ENCODE results near the gene VAV3. TPM values are rescaled to one million over a fixed set of nuclear protein-coding genes. Genes with fewer than 3 reads are reported as not detected.

The VAV3 gene
- total RNA-seq, 2 donors from 2014 or later = 18.4 to 21.4 TPM

DNA sequence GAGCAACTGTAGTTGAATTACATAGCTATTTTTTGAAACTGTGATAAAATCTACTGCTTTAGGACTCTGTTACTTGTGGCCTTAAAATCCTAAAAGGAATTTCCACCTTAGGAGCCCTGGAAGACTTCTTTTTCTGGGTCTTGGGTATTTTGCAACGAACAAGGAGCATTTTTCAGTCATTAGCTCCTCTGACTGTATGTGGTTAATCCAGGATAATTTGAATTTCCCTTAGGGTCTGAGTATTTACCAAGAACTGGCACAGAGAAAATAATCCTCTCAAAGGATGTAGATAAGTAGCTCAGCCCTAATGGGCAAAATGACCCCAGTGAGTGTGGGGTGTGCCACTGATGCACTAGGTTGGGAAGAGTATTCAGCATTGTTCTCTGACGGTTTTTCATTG, 170.4 kb downstream of the VAV3 start:
- Histone ChIP-seq H3K36me3 (replicated peaks in 1 of 2; ENCODE audit: insufficient read depth in 1 of 2, low read depth in 2 of 2) (no peaks in the 10 kb centered on the region), H3K27ac (no peak overlapping the region), H3K27me3 (no peaks in the 10 kb centered on the region), H3K4me3 (no peak overlapping the region), H3K9me3 (no peaks in the 10 kb centered on the region), H3K4me1 (no peaks in the 10 kb centered on the region)
- TF ChIP-seq, protein P1, sequence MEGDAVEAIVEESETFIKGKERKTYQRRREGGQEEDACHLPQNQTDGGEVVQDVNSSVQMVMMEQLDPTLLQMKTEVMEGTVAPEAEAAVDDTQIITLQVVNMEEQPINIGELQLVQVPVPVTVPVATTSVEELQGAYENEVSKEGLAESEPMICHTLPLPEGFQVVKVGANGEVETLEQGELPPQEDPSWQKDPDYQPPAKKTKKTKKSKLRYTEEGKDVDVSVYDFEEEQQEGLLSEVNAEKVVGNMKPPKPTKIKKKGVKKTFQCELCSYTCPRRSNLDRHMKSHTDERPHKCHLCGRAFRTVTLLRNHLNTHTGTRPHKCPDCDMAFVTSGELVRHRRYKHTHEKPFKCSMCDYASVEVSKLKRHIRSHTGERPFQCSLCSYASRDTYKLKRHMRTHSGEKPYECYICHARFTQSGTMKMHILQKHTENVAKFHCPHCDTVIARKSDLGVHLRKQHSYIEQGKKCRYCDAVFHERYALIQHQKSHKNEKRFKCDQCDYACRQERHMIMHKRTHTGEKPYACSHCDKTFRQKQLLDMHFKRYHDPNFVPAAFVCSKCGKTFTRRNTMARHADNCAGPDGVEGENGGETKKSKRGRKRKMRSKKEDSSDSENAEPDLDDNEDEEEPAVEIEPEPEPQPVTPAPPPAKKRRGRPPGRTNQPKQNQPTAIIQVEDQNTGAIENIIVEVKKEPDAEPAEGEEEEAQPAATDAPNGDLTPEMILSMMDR (IDR thresholded peaks at IDR 0.05) = no peak
- TF ChIP-seq POLR2A (IDR thresholded peaks at IDR 0.05) = no peak
- DNase-seq (no peak), ATAC-seq (no peak)
- intact Hi-C loops (cut with DNase I) = no loop called here
- WGBS, 2 donors = 36 to 47% methylated on average over 2 of the region's 2 CpGs

DNA sequence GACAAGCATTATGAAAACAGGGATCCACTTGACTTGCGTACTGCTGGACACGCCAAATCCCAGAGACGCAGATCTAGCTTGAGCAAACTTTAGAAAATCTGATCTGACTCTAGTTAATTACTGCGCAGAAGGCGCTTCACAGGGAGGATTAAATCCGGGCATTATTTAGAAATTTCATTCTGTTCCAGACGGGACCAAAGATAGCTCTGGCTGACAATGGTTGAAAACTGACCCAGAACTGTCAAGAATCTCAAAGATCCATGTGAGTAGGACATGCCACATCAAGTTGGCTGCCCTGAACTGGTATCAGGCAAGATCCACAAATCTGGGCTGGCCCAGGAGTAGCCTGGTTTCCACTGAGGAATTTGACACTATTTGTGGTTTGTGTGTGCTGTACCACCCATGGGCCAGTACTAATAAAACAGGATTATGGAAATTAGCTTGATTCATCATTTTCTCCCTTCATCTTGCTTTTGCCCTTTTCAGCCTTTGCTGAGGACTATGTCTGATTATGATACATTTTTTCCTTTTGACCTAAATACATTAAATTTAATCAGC, 171.0 kb downstream of the VAV3 start:
- no peaks in the 10 kb centered on the region for H3K36me3 ChIP-seq (replicated peaks in 1 of 2; ENCODE audit: insufficient read depth in 1 of 2, low read depth in 2 of 2)
- no peaks in the 10 kb centered on the region for H3K27me3 ChIP-seq
- ATAC-seq (no peak), DNase-seq (no peak)
- TF ChIP-seq POLR2A (IDR thresholded peaks at IDR 0.05) = no peak
- TF ChIP-seq, protein P1 (IDR thresholded peaks at IDR 0.05) = no peak
- intact Hi-C loops (cut with DNase I) = no loop called here
- H3K4me1 ChIP-seq = no peaks in the 10 kb centered on the region
- 64 to 66% methylated on average over 7 of the region's 7 CpGs for whole genome bisulfite sequencing, 2 donors
- H3K4me3 ChIP-seq = no peak overlapping the region
- H3K27ac ChIP-seq = no peak overlapping the region
- H3K9me3 ChIP-seq = no peaks in the 10 kb centered on the region

- H3K27me3 ChIP-seq = no peaks in the 10 kb centered on the region
- ATAC-seq (no peak), DNase-seq (no peak)
- no peaks in the 10 kb centered on the region for H3K4me1 ChIP-seq
- intact Hi-C loops (cut with DNase I) = no loop called here
- no peak overlapping the region for H3K4me3 ChIP-seq
- no peaks in the 10 kb centered on the region for H3K9me3 ChIP-seq
- no peak for TF ChIP-seq POLR2A (IDR thresholded peaks at IDR 0.05)
- TF ChIP-seq, protein P1 (IDR thresholded peaks at IDR 0.05) = no peak
- H3K36me3 ChIP-seq (replicated peaks in 1 of 2; ENCODE audit: insufficient read depth in 1 of 2, low read depth in 2 of 2) = no peaks in the 10 kb centered on the region
- no peak overlapping the region for H3K27ac ChIP-seq
Observed at GRCh38 chr1:107791348-107791747, 173.6 kb downstream of the VAV3 start.

DNA sequence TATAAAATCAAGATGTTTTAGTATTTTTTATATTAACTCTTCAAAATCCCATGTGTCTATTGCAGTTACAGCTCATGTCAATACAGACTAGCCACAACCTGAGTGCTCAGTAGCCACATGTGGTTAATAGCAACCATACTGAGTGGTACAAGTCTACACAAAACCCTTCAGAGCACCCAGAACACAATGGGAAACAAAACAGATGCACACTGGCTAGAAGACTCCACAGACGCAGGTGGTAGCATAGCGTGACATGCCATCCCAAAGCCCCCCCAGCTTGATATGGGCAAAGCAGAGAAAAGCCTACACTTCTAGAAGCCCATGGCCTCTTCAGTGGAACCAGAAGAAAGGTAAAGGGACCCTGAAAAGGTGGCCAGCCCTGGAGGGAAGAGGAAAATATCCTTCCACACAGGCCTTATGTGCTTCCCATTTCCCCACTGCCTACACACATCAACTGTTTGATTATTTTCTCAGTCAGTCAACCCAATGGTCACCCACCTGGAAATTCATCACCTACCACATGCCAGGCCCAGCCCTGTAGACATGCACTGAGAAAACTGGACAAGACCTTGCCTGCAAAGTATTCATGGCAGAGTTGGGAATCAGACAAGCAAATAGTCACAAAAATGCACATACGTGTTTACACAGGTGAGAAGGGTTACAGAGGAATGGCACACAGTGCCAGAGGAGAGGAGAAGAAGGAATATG, 175.0 kb downstream of the VAV3 start:
- Histone ChIP-seq H3K9me3 (no peaks in the 10 kb centered on the region), H3K36me3 (replicated peaks in 1 of 2; ENCODE audit: insufficient read depth in 1 of 2, low read depth in 2 of 2) (no peaks in the 10 kb centered on the region), H3K27me3 (no peaks in the 10 kb centered on the region), H3K4me3 (no peak overlapping the region), H3K4me1 (no peaks in the 10 kb centered on the region), H3K27ac (no peak overlapping the region)
- no peak for TF ChIP-seq POLR2A (IDR thresholded peaks at IDR 0.05)
- TF ChIP-seq, protein P1 (IDR thresholded peaks at IDR 0.05) = no peak
- ATAC-seq (no peak), DNase-seq (no peak)
- intact Hi-C loops (cut with DNase I) = no loop called here
- WGBS, 2 donors = 76% methylated on average over 3 of the region's 3 CpGs

Data from body of pancreas (tissue), 4 donors.